Fibroblast of lung (primary cell): ENCODE results near the gene PLAC1. TPM values are rescaled to one million over a fixed set of nuclear protein-coding genes. Genes with fewer than 3 reads are reported as not detected.

ENCODE experiments used
- DNase-seq, 2 donors: peaks; one replicate each; pipeline versions ENCODE4 v3.0.0 to v3.0.0-alpha.2; 2010; ENCODE audit warnings: low read depth in 2 of 2
- H2AFZ ChIP-seq: 2 replicates; pipeline ENCODE4 v1.5.1; 2012; ENCODE audit warnings: low read length, control low read depth, inconsistent platforms
- H3K27ac ChIP-seq: 2 replicates; pipeline ENCODE4 v1.5.1; 2011; ENCODE audit warnings: low read length, control low read depth; ENCODE audit not compliant: insufficient read depth
- H3K27me3 ChIP-seq: 2 replicates; pipeline ENCODE4 v1.5.1; 2011; ENCODE audit warnings: mild to moderate bottlenecking, low read length; ENCODE audit not compliant: control insufficient read depth, insufficient read depth
- H3K36me3 ChIP-seq: 2 replicates; pipeline ENCODE4 v1.5.1; 2011; ENCODE audit warnings: low read length; ENCODE audit not compliant: control insufficient read depth, insufficient read depth
- H3K4me1 ChIP-seq: 2 replicates; pipeline ENCODE4 v1.5.1; 2011; ENCODE audit warnings: low read length; ENCODE audit not compliant: control insufficient read depth, insufficient read depth; ENCODE audit errors: extremely low read depth
- H3K4me2 ChIP-seq: 2 replicates; pipeline ENCODE4 v1.5.1; 2011; ENCODE audit warnings: low read length, control low read depth; ENCODE audit not compliant: insufficient read depth; ENCODE audit errors: extremely low read depth
- H3K4me3 ChIP-seq, 4 experiments: fragments of 200-600 bp in 1 of 4; sonication (generic) in 1 of 4; replicated peaks in 1 of 4; 2 replicates each; pipeline ENCODE4 v1.5.1; 2011 to 2016; ENCODE audit warnings: low read length in 4 of 4, low read depth in 3 of 4, mild to moderate bottlenecking in 3 of 4, control low read depth in 2 of 4, inconsistent platforms in 1 of 4, mixed read lengths in 1 of 4; ENCODE audit not compliant: insufficient read depth in 1 of 4; ENCODE audit errors: control extremely low read depth in 1 of 4
- H3K79me2 ChIP-seq: 2 replicates; pipeline ENCODE4 v1.5.1; 2012; ENCODE audit warnings: mild to moderate bottlenecking, low read length, inconsistent platforms; ENCODE audit not compliant: control insufficient read depth, insufficient read depth
- H3K9ac ChIP-seq: 2 replicates; pipeline ENCODE4 v1.5.1; 2011; ENCODE audit warnings: mild to moderate bottlenecking, low read length, control low read depth; ENCODE audit not compliant: insufficient read depth
- H3K9me3 ChIP-seq: 2 replicates; pipeline ENCODE4 v1.5.1; 2012; ENCODE audit warnings: low read depth, low read length; ENCODE audit not compliant: control insufficient read depth, insufficient read depth
- H4K20me1 ChIP-seq: 2 replicates; pipeline ENCODE4 v1.5.1; 2011; ENCODE audit warnings: low read length; ENCODE audit not compliant: control insufficient read depth, insufficient read depth; ENCODE audit errors: extremely low read depth
- CTCF ChIP-seq, 2 donors: IDR thresholded peaks in 1 of 2; conservative IDR thresholded peaks in 1 of 2; 1 replicate in 1 of 2; 2 replicates in 1 of 2; pipeline ENCODE4 v1.5.1; 2011 to 2012; ENCODE audit warnings: low read length in 2 of 2, control low read depth in 1 of 2, inconsistent platforms in 1 of 2, low read depth in 1 of 2, mild to moderate bottlenecking in 1 of 2
- EZH2 ChIP-seq: IDR thresholded peaks from 2 replicates; pipeline ENCODE4 v1.5.1; 2012; ENCODE audit warnings: low read length, control low read depth, mild to moderate bottlenecking; ENCODE audit errors: missing control alignments
- polyA plus RNA-seq, 2 donors: library from polyadenylated mRNA; depleted of rRNA in 1 of 2; stranded (reverse) in 1 of 2; unstranded in 1 of 2; fragments of >200 nt; gene quantifications; 2 replicates each; pipeline ENCODE4 v1.2.1, GENCODE V29; 2011 to 2012; ENCODE audit warnings: missing spikeins in 1 of 2
- total RNA-seq: library from RNA; depleted of rRNA; stranded (reverse); fragments of >200 nt; gene quantifications from 2 replicates; pipeline ENCODE4 v1.2.1, GENCODE V29; 2014

PLAC1 gene
- total and polyA plus RNA-seq, 2 donors (not counting 1 experiment from before 2014, with no cell fraction given): 0.17 to 0.22 TPM

DNA sequence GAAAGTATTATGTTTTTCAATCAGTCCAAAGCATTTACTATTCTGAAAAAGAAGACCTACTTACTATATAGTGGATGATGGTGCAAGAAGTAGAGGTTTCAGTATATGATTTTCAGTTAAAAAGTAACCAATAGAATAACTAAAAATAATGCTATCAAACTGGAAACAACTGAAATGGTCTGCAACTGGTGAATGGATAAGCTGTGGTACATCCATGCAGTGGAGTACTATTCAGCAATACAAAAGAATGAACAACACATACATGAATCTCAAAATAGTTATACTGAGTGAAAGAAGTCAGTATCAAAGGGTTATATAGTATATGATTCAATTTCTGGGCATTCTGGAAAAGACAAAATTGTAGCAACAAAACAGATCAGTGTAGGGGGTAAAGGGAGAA, 55.9 kb downstream of the PLAC1 start:
- H3K9me3 ChIP-seq: no peaks in the 10 kb centered on the region
- H3K4me3 ChIP-seq: no peak overlapping the region
- no peaks in the 10 kb centered on the region for H3K27me3 ChIP-seq
- no peak overlapping the region for H3K4me2 ChIP-seq
- H4K20me1 ChIP-seq: no peaks in the 10 kb centered on the region
- peaks cover 10% of the 10 kb centered on the region for H3K4me1 ChIP-seq
- no peak overlapping the region for H2AFZ ChIP-seq
- no peak for DNase-seq
- TF ChIP-seq EZH2 (no peak), CTCF (conservative IDR thresholded peaks at IDR 0.05 in 1 of 2, IDR thresholded peaks at IDR 0.05 in 1 of 2; ENCODE audit: low read depth in 1 of 2, low read length in 2 of 2) (no peak)
- H3K79me2 ChIP-seq: no peaks in the 10 kb centered on the region
- no peaks in the 10 kb centered on the region for H3K36me3 ChIP-seq
- no peak overlapping the region for H3K9ac ChIP-seq
- H3K27ac ChIP-seq: no peak overlapping the region

- Histone ChIP-seq H3K4me2 (no peak overlapping the region), H2AFZ (no peak overlapping the region), H3K27ac (no peak overlapping the region), H4K20me1 (no peaks in the 10 kb centered on the region), H3K27me3 (no peaks in the 10 kb centered on the region), H3K4me3 (no peak overlapping the region), H3K79me2 (no peaks in the 10 kb centered on the region), H3K9ac (no peak overlapping the region), H3K36me3 (no peaks in the 10 kb centered on the region), H3K9me3 (no peaks in the 10 kb centered on the region), H3K4me1 (peaks cover 10% of the 10 kb centered on the region)
- peak; percentile 49 to 50 for DNase-seq
- TF ChIP-seq EZH2: no peak
These were observed 57.0 kb downstream of the PLAC1 start for GRCh38 chrX:134601240-134601765.

DNA sequence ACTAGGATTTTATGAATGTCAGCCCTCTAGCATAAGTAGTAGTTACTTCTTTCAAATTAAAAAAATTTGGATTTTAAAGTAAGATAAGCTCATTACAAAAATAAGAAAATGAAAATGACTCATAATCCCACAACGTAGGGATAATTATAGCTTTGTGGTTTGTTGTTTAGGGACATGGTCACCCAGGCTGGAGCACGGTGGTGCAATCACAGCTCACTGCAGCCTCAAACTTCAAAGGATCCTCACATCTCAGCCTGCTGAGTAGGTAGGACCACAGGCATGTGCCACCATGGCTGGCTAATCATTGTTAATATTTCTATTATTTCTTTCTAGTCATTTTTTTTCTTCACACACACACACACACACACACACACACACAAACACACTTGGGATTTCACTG, 57.6 kb downstream of the PLAC1 start:
- Histone ChIP-seq H3K4me2 (peak overlapping the region; percentile 33), H3K4me1 (peaks cover 10% of the 10 kb centered on the region), H3K36me3 (no peaks in the 10 kb centered on the region), H3K27me3 (no peaks in the 10 kb centered on the region), H3K79me2 (no peaks in the 10 kb centered on the region), H3K9me3 (no peaks in the 10 kb centered on the region), H3K27ac (no peak overlapping the region), H2AFZ (no peak overlapping the region), H3K9ac (no peak overlapping the region), H3K4me3 (no peak overlapping the region), H4K20me1 (no peaks in the 10 kb centered on the region)
- TF ChIP-seq CTCF (conservative IDR thresholded peaks at IDR 0.05 in 1 of 2, IDR thresholded peaks at IDR 0.05 in 1 of 2; ENCODE audit: low read depth in 1 of 2, low read length in 2 of 2) (no peak), EZH2 (no peak)
- DNase-seq: peak; percentile 69 to 74
